Mammary epithelial cell (primary cell): Measurements from ENCODE around the gene OSBPL2.

Experiments used
- CTCF ChIP-seq, 2 donors: IDR thresholded peaks in 1 of 2; conservative IDR thresholded peaks in 1 of 2; 2 replicates each; pipeline ENCODE4 v1.5.1; 2011 to 2012; ENCODE audit warnings: inconsistent platforms in 2 of 2, low read length in 2 of 2, mild to moderate bottlenecking in 2 of 2, control low read depth in 1 of 2, low read depth in 1 of 2; ENCODE audit not compliant: insufficient read depth in 1 of 2; ENCODE audit errors: extremely low read depth in 1 of 2
- EZH2 ChIP-seq: IDR thresholded peaks from 2 replicates; pipeline ENCODE4 v1.6.1; 2012; ENCODE audit warnings: low read length, inconsistent platforms, borderline replicate concordance

GRCh38 chr20:62293946-62294345, 55.6 kb downstream of the OSBPL2 start:
- no peak for TF ChIP-seq CTCF (conservative IDR thresholded peaks at IDR 0.05 in 1 of 2, IDR thresholded peaks at IDR 0.05 in 1 of 2; ENCODE audit: extremely low read depth in 1 of 2, insufficient read depth in 1 of 2, low read depth in 1 of 2, low read length in 2 of 2)
- no peak for TF ChIP-seq EZH2
